ENCODE data around the gene SPOCK1. TPM values are rescaled to one million over a fixed set of nuclear protein-coding genes. Genes with fewer than 3 reads are reported as not detected.
A peak's percentile ranks its signal among the peaks of the same experiment; 100 is the strongest.

Gene SPOCK1
- total and polyA plus RNA-seq, 2 experiments from 2014 or later: 8.2 to 10.5 TPM

DNA sequence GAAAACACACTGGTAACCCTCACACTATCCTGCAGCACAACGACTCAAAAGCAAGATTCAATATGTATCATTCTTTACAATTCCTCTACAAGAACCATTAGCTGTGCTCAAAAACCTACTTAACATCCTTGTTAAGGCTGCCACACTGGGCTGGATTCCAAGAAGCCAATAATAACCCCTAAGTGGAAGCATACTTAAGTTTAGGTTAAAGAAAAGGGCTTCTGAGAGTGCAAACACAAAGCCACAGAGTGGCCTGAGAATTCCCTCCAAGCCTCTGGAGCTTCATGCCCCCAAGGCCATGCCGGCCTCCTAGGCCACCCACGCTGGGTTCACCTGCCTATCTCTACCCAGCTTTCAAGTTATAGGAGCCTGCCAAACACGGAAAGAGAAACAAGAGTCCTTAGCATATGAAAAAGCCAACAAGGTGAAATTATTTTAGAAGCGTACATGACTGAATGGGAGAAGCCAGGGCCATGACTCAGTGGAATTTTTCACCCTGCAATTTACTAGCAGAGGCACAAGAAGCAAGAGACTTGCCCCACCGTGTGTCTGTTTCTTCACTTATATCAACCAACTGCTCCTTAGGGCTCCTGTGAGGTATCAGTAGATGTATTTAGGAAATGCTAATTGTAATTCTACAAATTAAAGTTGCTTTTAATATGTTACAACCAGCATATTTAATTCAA, 293.0 kb downstream of the SPOCK1 start:
- Mint-ChIP-seq H3K9me3 (no peaks in the 10 kb centered on the region; the same call in 2 of the 3 replicates), H3K4me3 (no peak overlapping the region), H3K27me3 (ENCODE audit: insufficient read depth, low read depth, poor library complexity) (peaks cover 2% of the 10 kb centered on the region), H3K27ac (no peak overlapping the region), H3K36me3 (ENCODE audit: low read depth) (no peaks in the 10 kb centered on the region; the same call in 2 of the 3 replicates), H3K4me1 (peaks cover 25% of the 10 kb centered on the region)
- no peak for ATAC-seq
- H3K79me2 ChIP-seq (replicated peaks; ENCODE audit: insufficient read depth): no peaks in the 10 kb centered on the region
- H3K27ac ChIP-seq (ENCODE audit: low read depth): no peak overlapping the region
- TF ChIP-seq JUNB (IDR thresholded peaks at IDR 0.05; ENCODE audit: unreplicated experiment) (no peak), ZNF114 (CRISPR knock-in tag; IDR thresholded peaks at IDR 0.05) (no peak), ZNF331 (CRISPR knock-in tag; IDR thresholded peaks at IDR 0.05; ENCODE audit: low read depth) (no peak), CREB1 (CRISPR knock-in tag; IDR thresholded peaks at IDR 0.05; ENCODE audit: low read depth) (no peak), NANOG (IDR thresholded peaks at IDR 0.05; ENCODE audit: borderline replicate concordance) (no peak)
- TF ChIP-seq, protein P1, sequence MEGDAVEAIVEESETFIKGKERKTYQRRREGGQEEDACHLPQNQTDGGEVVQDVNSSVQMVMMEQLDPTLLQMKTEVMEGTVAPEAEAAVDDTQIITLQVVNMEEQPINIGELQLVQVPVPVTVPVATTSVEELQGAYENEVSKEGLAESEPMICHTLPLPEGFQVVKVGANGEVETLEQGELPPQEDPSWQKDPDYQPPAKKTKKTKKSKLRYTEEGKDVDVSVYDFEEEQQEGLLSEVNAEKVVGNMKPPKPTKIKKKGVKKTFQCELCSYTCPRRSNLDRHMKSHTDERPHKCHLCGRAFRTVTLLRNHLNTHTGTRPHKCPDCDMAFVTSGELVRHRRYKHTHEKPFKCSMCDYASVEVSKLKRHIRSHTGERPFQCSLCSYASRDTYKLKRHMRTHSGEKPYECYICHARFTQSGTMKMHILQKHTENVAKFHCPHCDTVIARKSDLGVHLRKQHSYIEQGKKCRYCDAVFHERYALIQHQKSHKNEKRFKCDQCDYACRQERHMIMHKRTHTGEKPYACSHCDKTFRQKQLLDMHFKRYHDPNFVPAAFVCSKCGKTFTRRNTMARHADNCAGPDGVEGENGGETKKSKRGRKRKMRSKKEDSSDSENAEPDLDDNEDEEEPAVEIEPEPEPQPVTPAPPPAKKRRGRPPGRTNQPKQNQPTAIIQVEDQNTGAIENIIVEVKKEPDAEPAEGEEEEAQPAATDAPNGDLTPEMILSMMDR (conservative IDR thresholded peaks at IDR 0.05; ENCODE audit: low read depth in 2 of 2): no peak
- TF ChIP-seq, protein P2, sequence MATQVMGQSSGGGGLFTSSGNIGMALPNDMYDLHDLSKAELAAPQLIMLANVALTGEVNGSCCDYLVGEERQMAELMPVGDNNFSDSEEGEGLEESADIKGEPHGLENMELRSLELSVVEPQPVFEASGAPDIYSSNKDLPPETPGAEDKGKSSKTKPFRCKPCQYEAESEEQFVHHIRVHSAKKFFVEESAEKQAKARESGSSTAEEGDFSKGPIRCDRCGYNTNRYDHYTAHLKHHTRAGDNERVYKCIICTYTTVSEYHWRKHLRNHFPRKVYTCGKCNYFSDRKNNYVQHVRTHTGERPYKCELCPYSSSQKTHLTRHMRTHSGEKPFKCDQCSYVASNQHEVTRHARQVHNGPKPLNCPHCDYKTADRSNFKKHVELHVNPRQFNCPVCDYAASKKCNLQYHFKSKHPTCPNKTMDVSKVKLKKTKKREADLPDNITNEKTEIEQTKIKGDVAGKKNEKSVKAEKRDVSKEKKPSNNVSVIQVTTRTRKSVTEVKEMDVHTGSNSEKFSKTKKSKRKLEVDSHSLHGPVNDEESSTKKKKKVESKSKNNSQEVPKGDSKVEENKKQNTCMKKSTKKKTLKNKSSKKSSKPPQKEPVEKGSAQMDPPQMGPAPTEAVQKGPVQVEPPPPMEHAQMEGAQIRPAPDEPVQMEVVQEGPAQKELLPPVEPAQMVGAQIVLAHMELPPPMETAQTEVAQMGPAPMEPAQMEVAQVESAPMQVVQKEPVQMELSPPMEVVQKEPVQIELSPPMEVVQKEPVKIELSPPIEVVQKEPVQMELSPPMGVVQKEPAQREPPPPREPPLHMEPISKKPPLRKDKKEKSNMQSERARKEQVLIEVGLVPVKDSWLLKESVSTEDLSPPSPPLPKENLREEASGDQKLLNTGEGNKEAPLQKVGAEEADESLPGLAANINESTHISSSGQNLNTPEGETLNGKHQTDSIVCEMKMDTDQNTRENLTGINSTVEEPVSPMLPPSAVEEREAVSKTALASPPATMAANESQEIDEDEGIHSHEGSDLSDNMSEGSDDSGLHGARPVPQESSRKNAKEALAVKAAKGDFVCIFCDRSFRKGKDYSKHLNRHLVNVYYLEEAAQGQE (IDR thresholded peaks at IDR 0.05; ENCODE audit: unreplicated experiment): no peak
- DNase-seq (ENCODE audit: low spot score): no peak
- H3K27me3 ChIP-seq (ENCODE audit: insufficient read depth): no peaks in the 10 kb centered on the region
- no peaks in the 10 kb centered on the region for H3F3A ChIP-seq (replicated peaks; ENCODE audit: low read depth)
- H2AFZ ChIP-seq: peak overlapping the region; percentile 10; the same call in 1 of the 2 replicates
- peaks cover 3% of the 10 kb centered on the region for H3K9me2 ChIP-seq (ENCODE audit: insufficient read depth)
- H3K36me3 ChIP-seq (ENCODE audit: insufficient read depth): no peaks in the 10 kb centered on the region
- H4K20me1 ChIP-seq (replicated peaks; ENCODE audit: insufficient read depth): no peaks in the 10 kb centered on the region; the same call in 1 of the 2 replicates
- no peak overlapping the region for H3K4me3 ChIP-seq
- H3K4me2 ChIP-seq: no peak overlapping the region
- H3K4me1 ChIP-seq (ENCODE audit: insufficient read depth): peaks cover 20% of the 10 kb centered on the region

DNA sequence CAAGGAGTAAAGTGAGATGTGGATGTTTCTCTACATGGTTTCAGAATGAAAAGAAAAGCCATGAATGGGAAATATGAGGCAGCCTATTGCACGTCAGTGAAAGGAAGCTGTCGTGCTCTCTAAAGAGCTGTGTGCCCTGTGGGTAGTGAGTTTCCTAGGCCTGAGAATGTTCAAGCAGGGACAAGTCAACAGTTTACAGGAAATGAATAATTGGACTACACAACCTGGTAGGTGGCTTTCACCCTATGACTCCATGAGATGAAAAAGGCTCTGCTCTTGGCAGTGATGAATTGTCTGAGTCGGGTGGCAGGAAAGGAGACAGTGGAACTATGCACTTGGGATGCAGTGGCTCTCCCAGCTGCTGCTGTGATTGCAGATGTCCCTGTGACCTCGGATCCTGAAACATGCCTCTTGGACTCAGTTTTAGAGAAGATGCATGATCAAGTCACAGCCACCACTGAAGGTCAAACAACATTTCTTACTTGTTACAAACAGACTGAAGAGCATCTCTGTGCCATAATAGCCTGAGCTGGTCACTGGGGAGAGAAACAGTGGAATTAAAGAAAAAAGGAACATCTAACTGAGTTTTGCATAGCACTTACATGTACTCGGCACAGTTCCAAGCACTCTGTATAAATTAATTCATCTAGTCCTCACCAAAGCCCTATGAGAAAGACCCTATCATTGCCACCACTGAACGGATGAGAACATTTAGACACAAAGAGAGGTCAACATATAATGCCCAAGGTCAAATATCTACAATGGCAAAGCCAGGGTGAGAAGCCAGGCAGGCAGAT, 293.7 kb downstream of the SPOCK1 start:
- Mint-ChIP-seq H3K27ac (no peak overlapping the region), H3K9me3 (no peaks in the 10 kb centered on the region; the same call in 2 of the 3 replicates), H3K27me3 (ENCODE audit: insufficient read depth, low read depth, poor library complexity) (peaks cover 2% of the 10 kb centered on the region), H3K36me3 (ENCODE audit: low read depth) (no peaks in the 10 kb centered on the region; the same call in 2 of the 3 replicates), H3K4me3 (no peak overlapping the region), H3K4me1 (peaks cover 31% of the 10 kb centered on the region)
- DNase-seq (ENCODE audit: low spot score) (no peak), ATAC-seq (no peak)
- H2AFZ ChIP-seq: peak overlapping the region; percentile 10; the same call in 1 of the 2 replicates
- H3F3A ChIP-seq (replicated peaks; ENCODE audit: low read depth): no peaks in the 10 kb centered on the region
- no peaks in the 10 kb centered on the region for H3K27me3 ChIP-seq (ENCODE audit: insufficient read depth)
- TF ChIP-seq EZH2 (IDR thresholded peaks at IDR 0.05; ENCODE audit: low read depth, unreplicated experiment) (no peak), JUNB (IDR thresholded peaks at IDR 0.05; ENCODE audit: unreplicated experiment) (no peak), ZNF114 (CRISPR knock-in tag; IDR thresholded peaks at IDR 0.05) (no peak), STAT1 (IDR thresholded peaks at IDR 0.05; ENCODE audit: unreplicated experiment) (no peak), NANOG (IDR thresholded peaks at IDR 0.05; ENCODE audit: borderline replicate concordance) (no peak)
- TF ChIP-seq, protein P3, sequence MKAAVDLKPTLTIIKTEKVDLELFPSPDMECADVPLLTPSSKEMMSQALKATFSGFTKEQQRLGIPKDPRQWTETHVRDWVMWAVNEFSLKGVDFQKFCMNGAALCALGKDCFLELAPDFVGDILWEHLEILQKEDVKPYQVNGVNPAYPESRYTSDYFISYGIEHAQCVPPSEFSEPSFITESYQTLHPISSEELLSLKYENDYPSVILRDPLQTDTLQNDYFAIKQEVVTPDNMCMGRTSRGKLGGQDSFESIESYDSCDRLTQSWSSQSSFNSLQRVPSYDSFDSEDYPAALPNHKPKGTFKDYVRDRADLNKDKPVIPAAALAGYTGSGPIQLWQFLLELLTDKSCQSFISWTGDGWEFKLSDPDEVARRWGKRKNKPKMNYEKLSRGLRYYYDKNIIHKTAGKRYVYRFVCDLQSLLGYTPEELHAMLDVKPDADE (IDR thresholded peaks at IDR 0.05): no peak
- TF ChIP-seq, protein P2 (IDR thresholded peaks at IDR 0.05; ENCODE audit: unreplicated experiment): no peak
- no peaks in the 10 kb centered on the region for H3K36me3 ChIP-seq (ENCODE audit: insufficient read depth)
- H3K9me2 ChIP-seq (ENCODE audit: insufficient read depth): no peaks in the 10 kb centered on the region; the same call in 1 of the 2 replicates
- no peak overlapping the region for H3K4me2 ChIP-seq
- H3K4me3 ChIP-seq: no peak overlapping the region
- no peak overlapping the region for H3K27ac ChIP-seq (ENCODE audit: low read depth)
- H3K4me1 ChIP-seq (ENCODE audit: insufficient read depth): peaks cover 24% of the 10 kb centered on the region
- no peaks in the 10 kb centered on the region; the same call in 1 of the 2 replicates for H4K20me1 ChIP-seq (replicated peaks; ENCODE audit: insufficient read depth)
- no peaks in the 10 kb centered on the region for H3K79me2 ChIP-seq (replicated peaks; ENCODE audit: insufficient read depth)

Data from GM23338 (cell line).